DMS153 treated with DMSO at 0.1 percent for 48 hours (cell line): Measurements from ENCODE around the gene NFATC2.

Experiments used
- DNase-seq: peaks from one replicate; lab custom pipeline; 2025; ENCODE audit not compliant: unreplicated experiment; lab: John Stamatoyannopoulos, UW

NFATC2 gene

GRCh38 chr20:51342510-51343236 is 199.8 kb downstream of the NFATC2 start:
- no peak for DNase-seq

GRCh38 chr20:51341581-51341980 is 200.9 kb downstream of the NFATC2 start:
- DNase-seq: no peak

GRCh38 chr20:51340451-51340840 is 202.1 kb downstream of the NFATC2 start:
- DNase-seq: no peak

DNA sequence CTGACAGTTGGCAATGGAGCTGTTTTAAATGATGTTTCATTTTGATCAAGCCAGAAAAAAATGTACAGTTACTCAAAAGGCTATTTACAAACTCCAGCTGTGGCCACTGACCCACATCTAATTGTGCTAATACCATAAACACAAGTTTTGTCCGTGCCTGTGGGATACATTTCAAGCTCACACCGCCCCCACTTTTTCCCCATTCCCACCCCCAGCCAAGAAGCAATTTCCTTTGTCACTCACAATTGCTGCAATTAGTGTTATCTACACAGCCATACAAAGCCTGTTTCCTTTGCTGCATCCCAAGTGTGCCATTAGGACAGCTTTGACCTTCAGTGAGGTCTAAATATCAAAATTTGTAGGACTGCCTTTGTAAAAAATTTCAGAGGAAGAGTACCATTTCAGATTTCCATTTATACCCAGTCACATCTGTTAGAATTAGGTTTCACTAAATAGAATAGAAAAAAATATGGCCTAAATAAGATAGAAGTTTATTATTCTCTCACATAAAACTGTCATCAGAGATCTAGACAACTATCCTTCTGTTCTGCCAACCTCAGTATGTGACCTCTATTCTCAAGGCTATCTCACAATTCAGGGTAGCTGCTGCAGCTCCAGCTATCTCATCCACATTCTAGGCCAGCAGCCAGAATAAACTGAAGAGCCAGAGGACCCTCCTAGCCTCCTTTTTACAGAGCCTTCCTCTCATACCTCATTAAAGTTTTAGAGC is 202.6 kb downstream of the NFATC2 start:
- DNase-seq: no peak

GRCh38 chr20:51338692-51339440 is 203.7 kb downstream of the NFATC2 start:
- no peak for DNase-seq

GRCh38 chr20:51337126-51337805 is 205.3 kb downstream of the NFATC2 start:
- no peak for DNase-seq
